Uterus (tissue), 2 donors: ENCODE data around the gene ZNF644.

Experiments used
- CTCF ChIP-seq, 4 experiments: fragments of 200-600 bp in 2 of 4; fragments of 450-650 bp in 2 of 4; sonication (generic) in 2 of 4; IDR thresholded peaks; one replicate each; pipeline ENCODE4 v1.5.1; 2016 to 2019; ENCODE audit warnings: antibody characterized with exemption in 4 of 4, mild to moderate bottlenecking in 2 of 4, moderate library complexity in 1 of 4
- POLR2A ChIP-seq, 2 donors: fragments of 450-650 bp; IDR thresholded peaks; one replicate each; pipeline ENCODE4 v1.6.1; 2016; ENCODE audit warnings: antibody characterized with exemption in 2 of 2, mild to moderate bottlenecking in 1 of 2, moderate library complexity in 1 of 2

- TF ChIP-seq CTCF (IDR thresholded peaks at IDR 0.05) (no peak), POLR2A (IDR thresholded peaks at IDR 0.05) (no peak)
Observed at GRCh38 chr1:90925928-90926869, 95.6 kb downstream of the ZNF644 start.
